Placental epithelial cell (primary cell): ENCODE data around the gene CCDC175. TPM values are rescaled to one million over a fixed set of nuclear protein-coding genes. Genes with fewer than 3 reads are reported as not detected.

Experiments used
- total RNA-seq: library from RNA; depleted of rRNA; stranded (reverse); fragments of >200 nt; gene quantifications from 2 replicates; pipeline ENCODE4 v1.2.3, GENCODE V29; 2012

The CCDC175 gene
- not detected in 2 replicates for total RNA-seq

GRCh38 chr14:59576332-59577294 lies at the start of gene CCDC175:
CCDC175 (minus strand) TSS chr14:59576812; CDS start chr14:59576775, 37 bp downstream.

GRCh38 chr14:59483819-59484638 lies 92.6 kb downstream of the CCDC175 start, which contains the start of the genes JKAMP and L3HYPDH:
JKAMP (plus strand) TSS chr14:59484517; CDS start chr14:59484590, 73 bp downstream.
L3HYPDH (minus strand) TSS chr14:59484408; CDS start chr14:59484316, 92 bp downstream.

GRCh38 chr14:59465316-59466135 lies 111.1 kb downstream of the CCDC175 start, which contains the start of gene GPR135:
GPR135 (minus strand) TSS chr14:59465380; CDS start chr14:59465226, 154 bp downstream.

Other genes starting within 250 kb of the CCDC175 start
- 2.7 and 2.9 TPM in 2 replicates for gene GPR135, start 111.4 kb downstream of the CCDC175 start, total RNA-seq
- 49.0 and 55.4 TPM in 2 replicates for gene L3HYPDH, start 92.4 kb downstream of the CCDC175 start, total RNA-seq
- gene JKAMP, start 92.3 kb downstream of the CCDC175 start, total RNA-seq, result 48.3 and 90.8 TPM in 2 replicates